ENCODE data around the gene VIM.
A peak's percentile ranks its signal among the peaks of the same experiment; 100 is the strongest.

Gene VIM

DNA sequence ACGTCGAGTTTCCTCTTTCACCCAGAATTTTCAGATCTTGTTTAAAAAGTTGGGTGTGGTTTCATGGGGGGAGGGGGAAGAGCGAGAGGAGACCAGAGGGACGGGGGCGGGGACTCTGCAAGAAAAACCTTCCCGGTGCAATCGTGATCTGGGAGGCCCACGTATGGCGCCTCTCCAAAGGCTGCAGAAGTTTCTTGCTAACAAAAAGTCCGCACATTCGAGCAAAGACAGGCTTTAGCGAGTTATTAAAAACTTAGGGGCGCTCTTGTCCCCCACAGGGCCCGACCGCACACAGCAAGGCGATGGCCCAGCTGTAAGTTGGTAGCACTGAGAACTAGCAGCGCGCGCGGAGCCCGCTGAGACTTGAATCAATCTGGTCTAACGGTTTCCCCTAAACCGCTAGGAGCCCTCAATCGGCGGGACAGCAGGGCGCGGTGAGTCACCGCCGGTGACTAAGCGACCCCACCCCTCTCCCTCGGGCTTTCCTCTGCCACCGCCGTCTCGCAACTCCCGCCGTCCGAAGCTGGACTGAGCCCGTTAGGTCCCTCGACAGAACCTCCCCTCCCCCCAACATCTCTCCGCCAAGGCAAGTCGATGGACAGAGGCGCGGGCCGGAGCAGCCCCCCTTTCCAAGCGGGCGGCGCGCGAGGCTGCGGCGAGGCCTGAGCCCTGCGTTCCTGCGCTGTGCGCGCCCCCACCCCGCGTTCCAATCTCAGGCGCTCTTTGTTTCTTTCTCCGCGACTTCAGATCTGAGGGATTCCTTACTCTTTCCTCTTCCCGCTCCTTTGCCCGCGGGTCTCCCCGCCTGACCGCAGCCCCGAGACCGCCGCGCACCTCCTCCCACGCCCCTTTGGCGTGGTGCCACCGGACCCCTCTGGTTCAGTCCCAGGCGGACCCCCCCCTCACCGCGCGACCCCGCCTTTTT is at the start of gene VIM:
TSS of gene VIM (plus strand) at position 151 of the 925 bp plus-strand sequence. CDS start 1,182 bp downstream, outside the sequence.
- peak; percentile 43 to 80 (median 59) for DNase-seq

DNA sequence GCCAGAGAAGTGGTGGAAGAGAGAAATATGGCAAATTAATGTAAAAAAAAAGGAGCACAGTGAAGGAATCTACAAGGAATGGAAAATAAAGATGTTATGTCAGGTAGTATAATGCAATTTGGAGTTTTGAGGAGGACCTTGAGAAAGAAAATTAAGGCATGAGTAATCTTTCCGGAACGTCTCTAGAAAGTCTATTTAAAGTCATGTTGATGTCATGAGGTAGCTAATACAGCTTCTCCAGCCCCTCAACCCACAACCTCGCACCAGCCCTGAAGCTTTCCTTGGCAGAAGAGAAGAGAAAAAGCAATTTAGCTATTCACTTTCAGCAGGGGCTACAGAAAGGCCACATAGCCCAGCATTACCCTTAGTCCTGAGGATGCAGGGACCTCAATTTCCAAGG is 49.0 kb upstream of the VIM start:
- no peak for DNase-seq

DNA sequence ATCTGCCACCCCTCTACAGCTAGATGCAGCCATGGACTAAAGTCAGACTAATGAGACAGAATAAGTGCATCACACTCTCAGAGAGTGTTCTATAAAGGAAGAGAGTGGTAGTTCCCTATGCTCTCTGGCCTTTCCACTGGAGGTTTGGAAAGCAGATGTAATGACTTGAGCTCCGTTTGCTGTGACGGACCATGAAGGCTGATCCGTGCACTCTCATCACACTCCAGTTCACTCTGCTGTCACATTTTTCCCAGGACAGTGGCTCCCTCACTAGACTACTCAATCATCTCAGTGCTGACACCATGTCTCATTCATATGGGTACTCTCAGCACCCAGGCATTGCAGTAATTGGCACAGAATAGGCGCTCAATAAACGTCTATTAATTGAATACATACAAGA is 46.9 kb upstream of the VIM start:
- DNase-seq = no peak

DNA sequence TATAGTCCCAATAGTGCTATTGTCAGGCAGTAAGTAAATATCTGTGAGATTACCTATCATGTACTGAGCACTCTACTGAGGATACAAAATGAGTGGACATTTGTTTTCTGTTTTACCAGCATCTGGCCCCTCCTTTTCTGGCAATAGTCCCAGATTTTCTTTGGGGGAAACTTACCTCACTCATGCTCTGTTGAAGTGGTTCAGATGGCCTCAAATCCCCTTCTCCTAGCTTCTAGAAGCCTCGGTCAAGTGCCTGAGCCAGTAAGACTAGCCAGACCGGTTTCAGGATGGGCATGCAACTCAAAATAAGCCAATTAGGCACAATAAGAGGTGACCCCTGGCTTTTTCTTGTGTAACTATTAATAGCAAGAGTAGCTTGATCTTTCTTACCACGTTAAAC is 46.3 kb upstream of the VIM start:
- no peak for DNase-seq

DNA sequence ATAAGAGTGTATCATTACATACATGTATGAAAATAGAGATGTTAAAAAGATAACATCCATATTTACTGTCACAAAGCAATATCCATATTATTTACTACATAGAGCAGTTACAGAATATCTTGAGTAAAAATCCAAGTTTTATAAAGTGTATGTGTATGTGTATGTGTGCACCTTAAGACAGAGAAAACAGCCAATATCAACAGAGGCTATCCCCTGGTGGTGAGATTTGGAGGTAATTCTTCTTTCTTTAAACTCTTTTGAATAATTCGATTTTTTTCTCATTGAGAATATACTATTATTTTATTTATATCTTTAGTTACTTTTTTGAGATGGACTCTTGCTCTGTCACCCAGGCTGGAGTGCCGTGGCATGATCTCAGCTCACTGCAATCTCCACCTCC is 44.9 kb upstream of the VIM start:
- DNase-seq = no peak

DNA sequence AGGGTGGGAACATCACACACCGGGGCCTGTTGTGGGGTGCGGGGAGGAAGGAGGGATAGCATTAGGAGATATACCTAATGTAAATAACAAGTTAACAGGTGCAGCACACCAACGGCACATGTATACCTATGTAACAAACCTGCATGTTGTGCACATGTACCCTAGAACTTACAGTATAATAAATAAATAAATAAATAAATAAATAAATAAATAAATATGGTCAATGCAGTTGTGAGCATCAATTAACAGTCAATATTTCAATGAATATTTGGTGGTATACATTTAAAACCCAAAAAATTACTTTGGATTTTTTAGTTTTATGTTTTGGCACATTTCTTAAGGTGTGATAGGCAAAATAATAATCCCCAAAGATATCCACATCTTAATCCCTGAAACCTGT is 42.2 kb upstream of the VIM start:
- no peak for DNase-seq

DNA sequence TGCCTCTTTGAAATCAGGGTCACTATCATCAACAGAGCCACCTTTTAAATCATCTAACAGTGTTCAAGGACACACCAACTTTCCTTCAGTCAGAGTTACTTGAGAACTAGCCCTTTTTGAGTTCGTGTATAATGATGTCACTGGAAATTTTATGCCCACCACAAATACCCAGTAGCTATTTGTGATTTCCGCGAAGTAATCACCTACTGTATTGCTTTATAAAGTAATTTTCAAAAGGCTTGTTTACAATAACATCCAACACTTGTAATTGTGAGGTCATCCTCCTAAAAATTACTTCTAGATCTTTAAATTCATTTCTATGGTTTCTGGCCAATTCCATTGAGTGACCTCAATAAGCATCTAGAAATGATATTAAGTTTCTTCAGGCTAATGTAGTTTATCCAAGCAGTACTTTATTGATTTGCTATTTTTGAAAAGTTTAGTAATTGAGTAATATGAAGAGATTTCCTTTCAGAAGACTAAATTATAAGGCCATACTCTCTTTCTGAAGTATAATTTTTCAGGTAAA is 39.3 kb upstream of the VIM start:
- DNase-seq = no peak

DNA sequence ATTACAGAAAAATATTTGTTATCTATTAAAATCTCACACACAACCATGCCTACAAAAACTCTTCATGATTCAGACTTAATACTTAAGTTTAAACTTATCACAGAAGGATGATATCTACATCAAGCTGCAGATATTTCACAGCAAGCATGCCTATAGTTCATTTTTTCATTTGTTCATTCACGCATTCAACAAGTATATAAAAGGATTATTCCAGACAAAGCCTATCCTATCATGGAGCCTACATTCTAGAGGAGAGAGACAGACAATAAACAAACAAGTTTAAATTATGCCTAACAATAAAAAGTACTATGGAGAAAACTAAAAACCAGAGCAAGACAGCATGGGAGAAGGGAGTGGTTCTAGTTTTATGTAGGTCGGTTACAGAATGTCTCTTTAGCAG is 37.4 kb upstream of the VIM start:
- DNase-seq = no peak

DNA sequence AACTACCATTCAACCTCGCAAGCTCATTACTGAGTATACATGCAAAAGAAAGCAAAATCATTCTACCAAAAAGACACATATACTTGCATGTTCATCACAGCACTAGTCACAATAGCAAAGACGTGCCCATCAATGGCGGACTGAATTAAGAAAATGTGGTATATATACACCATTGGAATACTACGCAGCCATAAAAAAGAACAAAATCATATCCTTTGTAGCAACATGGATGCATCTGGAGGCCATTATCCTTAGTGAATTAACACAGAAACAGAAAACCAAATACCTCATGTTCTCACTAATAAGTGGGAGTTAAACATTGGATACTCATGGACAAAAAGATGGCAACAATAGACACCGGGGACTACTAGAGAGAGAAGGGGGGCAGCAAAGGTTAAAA is 33.0 kb upstream of the VIM start:
- DNase-seq = no peak

DNA sequence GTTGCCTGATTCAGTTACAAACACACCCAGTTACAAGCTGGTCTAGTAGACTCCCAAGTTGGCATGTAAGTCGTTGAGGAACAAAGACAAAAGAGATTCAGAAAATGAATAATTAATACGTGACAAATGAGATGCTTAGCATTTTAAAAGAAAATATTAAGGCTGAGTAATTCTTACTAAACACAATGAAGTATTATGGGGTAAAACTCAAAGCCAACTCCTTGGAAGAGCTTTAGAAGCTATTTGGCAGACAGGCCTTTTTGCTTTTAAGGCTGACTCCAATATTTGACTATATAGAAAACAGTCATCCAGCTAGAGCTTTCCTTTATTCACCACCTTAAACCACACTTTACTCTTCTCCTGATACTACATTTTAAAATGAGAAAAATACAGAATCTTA is 32.0 kb upstream of the VIM start:
- DNase-seq = no peak

DNA sequence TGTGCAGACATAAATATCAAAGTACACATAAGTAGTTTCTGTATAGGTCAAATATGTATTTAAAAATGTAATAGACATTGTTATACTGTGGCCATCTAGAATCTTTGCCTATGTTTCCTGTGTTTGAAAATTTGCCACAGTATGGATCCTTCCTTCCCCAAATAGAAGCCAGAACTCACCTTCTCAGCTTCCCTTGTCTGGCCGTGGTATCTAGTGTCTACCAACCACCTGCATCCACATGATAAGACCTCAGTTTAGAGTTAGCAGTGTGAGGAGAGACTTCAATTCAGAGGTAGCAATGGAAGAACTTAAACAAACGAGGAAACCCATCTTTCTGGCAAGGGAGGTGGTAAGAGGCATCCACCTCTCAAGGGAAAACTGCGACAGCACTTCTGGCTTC is 31.5 kb upstream of the VIM start:
- no peak for DNase-seq

DNA sequence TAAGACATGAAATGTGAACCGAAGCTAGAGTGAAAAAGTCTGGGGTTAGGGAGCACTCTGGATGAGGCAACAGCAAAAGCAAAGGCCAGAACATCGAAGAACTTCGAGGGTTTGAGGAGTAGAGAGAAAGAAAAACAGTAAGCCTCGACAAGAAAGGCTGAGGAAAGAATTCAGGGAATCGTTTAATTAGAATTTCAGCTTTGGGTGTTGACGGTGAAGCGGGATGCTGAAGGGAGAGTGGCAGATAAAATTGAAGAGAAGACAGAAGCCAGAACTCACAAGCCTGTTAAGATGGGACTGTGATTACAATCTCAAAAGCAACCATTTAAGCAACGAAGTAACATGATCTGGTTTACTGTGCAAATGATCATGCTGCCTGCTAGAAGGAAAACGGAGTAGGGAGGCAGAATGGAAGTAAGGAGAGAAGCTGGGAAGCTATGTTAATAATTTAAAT is 28.7 kb upstream of the VIM start:
- no peak for DNase-seq

DNA sequence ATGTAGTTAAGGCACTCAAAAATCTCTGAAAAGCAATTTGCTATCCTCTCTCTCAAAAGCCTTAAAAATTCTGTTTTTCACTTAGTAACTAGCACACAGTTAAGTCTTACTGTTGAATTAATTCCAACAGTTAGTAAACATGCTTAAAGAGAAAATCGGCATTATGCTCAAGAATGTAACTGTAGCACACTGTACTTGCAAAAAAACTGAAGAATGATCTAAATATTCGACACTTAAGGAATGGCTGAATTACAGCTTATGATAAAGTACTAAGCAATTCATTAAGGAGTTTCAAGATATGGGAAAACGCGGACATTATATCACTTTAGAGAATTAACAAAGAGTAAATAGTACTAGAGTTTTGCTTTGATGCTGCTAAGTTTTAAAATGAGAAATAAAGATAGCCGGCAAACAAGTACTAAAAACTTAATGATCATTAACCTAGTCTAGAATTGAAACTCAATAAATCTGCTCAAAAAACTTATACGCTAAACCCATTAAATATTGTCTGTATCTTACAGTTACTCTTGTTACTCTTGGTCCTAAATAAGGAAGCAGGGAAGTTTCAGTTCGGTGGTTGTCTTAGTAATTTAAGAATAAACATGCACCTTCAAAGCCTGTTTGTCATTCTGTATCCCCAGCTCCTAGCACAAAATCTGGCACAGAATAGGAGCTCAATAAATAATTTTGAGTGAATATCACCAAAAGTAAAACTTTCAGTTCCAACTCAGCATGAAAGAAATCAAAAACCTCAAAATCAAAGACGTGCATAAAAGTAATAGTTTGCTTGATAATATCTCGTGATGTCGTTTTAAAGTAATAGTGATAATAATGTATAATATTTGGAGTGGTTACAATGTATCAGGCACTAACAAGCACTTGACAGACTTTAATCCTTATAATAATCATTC is 27.8 kb upstream of the VIM start:
- DNase-seq = no peak

DNA sequence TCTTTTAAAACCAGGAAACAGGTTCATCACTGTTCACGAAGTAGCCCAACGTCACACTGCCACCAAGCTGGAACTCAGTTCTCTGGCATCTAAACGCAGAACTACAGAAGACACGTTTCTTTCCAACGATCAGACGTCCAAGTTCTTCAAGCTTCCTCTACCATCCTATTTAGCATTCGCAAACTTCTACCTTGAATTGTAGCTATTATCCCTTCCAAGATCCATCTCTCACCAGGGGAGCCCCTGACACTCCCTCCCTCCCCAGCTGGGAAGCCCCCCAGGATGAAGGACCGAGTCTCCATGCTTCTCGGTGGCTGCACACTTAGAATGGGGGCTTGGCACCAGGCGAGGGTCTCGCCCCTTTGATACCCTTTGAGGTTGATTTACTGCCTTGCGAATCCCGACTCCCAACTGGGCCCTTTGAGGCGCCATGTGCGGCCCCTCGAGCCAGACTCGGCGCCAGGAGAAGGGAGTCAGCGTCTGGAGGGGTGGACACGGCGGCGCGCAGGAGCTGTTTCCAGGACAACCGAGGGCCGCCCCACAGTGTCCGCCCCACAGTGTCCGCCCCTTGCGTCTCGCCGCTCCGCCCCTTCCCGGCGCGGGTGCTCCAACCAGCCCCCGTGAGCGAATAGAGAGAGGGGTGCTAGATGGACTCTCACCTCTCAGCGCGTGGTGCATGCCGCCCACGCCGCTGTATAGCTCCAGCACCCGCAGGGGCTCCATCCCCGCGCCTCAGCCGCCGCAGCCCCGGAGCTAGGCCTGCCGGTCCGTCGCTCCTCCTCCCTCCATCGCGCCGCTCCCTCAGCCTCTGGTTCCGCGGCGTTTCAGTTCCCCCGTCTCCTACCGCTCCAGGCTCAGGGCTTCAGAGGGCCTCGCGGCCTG is 26.9 kb upstream of the VIM start, which contains the start of gene TRDMT1:
TSS of gene TRDMT1 (minus strand) at position 761 of the 882 bp plus-strand sequence. CDS start at position 723, 38 bp downstream.
- DNase-seq = peak; percentile 50 to 77 (median 76)

DNA sequence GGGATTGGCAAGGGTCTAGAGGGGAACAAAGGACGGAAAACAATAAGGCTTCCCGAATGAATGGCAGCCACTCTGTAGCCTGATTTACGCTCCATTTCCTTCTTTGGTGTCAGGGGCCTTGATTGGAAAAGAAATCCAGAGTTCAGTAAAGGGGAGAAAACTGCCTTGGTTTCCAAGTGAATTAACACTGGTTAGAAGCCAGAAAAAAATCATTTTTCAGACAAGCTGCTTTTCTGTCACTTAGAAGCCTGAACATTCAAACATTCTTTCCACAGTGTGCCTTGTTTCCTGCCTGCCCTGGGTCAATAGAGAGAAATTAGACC is 26.3 kb upstream of the VIM start:
- no peak for DNase-seq

DNA sequence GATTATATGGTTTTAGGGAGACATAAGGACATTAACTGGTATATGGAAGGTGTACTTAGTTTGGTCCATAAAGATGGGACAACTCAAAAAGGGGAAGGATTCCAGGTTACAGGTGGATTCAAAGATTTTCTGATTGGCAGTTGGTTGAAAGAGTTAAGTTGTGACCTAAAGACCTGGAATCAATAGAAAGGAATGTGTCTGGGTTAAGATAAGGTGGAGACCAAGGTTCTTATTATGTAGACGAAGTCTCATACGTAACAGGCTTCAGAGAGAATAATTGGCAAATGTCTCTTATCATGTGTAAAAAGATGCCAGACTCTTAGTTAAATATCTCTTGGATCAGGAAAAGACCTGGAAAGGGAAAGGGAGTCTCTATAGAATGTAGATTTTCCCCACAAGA is 25.5 kb upstream of the VIM start:
- no peak for DNase-seq

DNA sequence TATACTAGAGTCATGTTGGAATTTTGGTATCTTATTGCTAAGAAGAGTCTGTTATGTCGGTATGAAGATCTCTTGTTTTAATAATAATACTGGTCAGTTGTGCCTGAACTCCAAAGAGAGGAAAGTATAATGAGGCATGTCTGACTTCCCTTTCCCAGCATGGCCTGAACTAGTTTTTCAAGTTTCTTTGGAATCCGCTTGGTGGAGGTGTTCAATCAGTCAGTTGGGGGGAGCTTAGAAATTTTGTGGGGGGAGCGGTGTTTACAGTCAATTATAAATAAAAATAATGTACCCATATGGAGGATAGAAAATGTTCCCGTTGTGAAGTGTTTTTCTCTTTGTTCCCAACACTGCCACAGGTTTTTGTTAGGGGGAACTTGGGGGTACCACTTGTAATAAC is 25.0 kb upstream of the VIM start:
- no peak for DNase-seq

DNA sequence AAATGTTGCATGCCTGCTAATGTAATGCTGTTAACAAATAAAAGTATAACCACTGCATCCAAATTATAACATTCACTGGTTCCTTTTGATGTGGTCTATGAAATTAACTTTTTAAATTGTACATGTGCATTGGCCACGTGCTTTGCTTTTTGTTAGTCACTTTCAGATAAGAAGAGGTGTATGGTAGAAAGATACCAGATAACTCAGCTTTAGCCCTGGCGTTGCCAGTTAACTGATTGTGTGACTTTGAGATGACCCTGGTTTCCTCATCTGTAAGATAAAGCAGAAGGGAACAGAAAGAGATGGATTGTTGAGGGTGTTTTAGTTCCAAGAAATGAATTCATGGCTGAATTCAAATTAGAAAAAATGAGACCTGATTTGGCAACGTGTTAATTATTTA is 24.6 kb upstream of the VIM start:
- DNase-seq = no peak

DNA sequence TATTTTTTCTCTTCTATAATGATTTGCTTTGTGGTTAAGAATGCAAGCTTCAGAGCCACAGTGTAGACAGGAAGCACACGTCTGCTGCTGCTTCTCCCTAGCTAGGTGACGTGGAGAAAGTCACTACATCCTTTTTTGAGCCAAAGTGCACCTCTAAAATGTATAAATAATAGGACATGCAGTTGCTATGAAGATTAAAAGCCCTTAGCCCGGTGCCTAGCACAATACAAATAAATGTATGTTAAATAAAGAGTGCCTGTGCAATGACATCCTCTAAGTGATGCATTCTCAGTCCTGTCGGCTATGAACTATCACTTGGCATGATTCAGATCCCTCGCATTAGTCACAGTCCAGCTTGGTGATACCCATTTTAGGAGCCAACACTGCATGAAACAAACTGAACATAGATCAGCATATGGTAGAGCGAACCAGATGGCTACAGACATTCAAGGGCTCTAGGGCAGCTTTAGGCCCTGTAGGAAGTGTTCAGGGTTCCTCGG is 21.8 kb upstream of the VIM start:
- DNase-seq = no peak

DNA sequence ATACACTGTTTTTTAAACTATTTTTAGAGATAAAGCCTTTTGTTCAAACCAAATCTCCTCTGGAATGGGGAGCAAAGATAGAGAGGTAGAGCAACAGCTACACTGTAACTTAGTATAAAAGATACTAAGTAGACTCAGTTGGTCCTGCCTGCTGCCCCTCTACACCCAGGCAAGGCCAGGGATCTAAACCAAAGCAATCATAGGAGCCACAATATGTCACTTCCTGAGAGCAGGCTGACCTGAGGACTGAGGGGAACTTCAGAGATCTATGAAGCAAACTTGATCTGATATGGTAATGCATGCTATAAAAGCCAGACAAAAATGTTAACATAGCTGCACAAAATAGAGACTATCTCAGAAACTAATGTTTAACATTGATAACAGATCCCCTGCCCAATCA is 19.6 kb upstream of the VIM start:
- DNase-seq = no peak

DNA sequence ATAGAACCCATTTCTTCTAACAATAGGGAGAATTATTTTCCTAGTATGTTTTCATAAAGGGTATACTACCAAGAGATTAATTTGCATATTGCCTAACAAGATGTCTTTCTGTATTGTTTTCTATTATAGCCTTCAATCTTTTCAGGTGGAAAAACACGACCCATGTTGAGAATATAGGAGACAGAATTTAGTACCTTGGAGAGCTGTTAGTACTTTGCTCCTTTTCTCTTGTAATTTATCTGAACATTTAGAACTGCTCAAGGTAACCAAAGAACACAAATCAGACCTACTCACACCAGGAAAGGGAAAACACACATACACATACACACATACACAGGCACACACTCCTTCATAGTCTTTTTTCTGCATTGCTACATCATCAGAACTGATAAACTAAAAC is 18.7 kb upstream of the VIM start:
- no peak for DNase-seq

DNA sequence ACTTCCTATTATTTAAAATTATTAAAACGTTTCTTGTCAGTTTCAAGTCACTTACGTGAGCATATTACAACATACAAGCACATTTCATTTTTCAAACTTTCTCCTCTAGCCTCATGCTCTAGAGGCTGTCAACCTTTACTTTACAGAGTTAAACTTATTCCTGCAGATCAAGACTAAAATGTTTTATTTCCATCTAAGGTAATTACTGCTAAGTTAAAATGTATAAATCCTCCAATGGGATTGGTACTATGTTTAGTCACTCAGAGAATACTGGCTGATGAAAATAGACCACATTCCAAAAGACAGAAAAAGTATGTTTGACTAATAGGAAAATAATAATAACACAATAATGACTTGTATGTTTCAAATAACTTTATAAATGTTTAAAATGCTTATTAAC is 18.2 kb upstream of the VIM start:
- no peak for DNase-seq
